HG03108 (cell line): ENCODE data around the gene DDIT4L.
"Not testable (repeated sequence)": the region's sequence is repeated elsewhere in the genome, so short reads cannot be mapped to it uniquely, and the experiment has no call there.

ENCODE experiments used
- ATAC-seq: cut with Tn5 transposase; IDR thresholded peaks from one replicate; pipeline ENCODE4 v1.9.1; 2021; ENCODE audit warnings: moderate library complexity; ENCODE audit not compliant: unreplicated experiment

The DDIT4L gene

GRCh38 chr4:100189820-100190642 lies at the start of gene DDIT4L:
DDIT4L (minus strand) TSS chr4:100190468; CDS start chr4:100189983, 485 bp downstream.
- ATAC-seq, result no peak

GRCh38 chr4:100240008-100240407 lies 49.7 kb upstream of the DDIT4L start:
- ATAC-seq, result no peak

GRCh38 chr4:100224721-100225120 lies 34.5 kb upstream of the DDIT4L start:
- ATAC-seq, result no peak

- no peak for ATAC-seq
Measured at GRCh38 chr4:100224160-100224559, 33.9 kb upstream of the DDIT4L start.

GRCh38 chr4:100208964-100209363 lies 18.7 kb upstream of the DDIT4L start:
- ATAC-seq, result peak; percentile 94

- peak; percentile 3 for ATAC-seq
Measured at GRCh38 chr4:100208459-100208858, 18.2 kb upstream of the DDIT4L start.

GRCh38 chr4:100206850-100207249 lies 16.6 kb upstream of the DDIT4L start:
- no peak for ATAC-seq

- ATAC-seq, result no peak
Measured at GRCh38 chr4:100198061-100198460, 7.8 kb upstream of the DDIT4L start.

GRCh38 chr4:100196388-100197071 lies 6.3 kb upstream of the DDIT4L start:
- ATAC-seq, result not testable (repeated sequence)

- ATAC-seq, result no peak
Measured at GRCh38 chr4:100190643-100191600, 654 bp upstream of the DDIT4L start.

GRCh38 chr4:100188829-100189228 lies 1.4 kb downstream of the DDIT4L start:
- no peak for ATAC-seq

- ATAC-seq, result no peak
Measured at GRCh38 chr4:100187781-100188180, 2.5 kb downstream of the DDIT4L start.

GRCh38 chr4:100184787-100185186 lies 5.5 kb downstream of the DDIT4L start:
- no peak for ATAC-seq

- ATAC-seq, result no peak
Measured at GRCh38 chr4:100177855-100178254, 12.4 kb downstream of the DDIT4L start.

GRCh38 chr4:100177126-100177525 lies 13.1 kb downstream of the DDIT4L start:
- ATAC-seq, result no peak

GRCh38 chr4:100175858-100176257 lies 14.4 kb downstream of the DDIT4L start:
- ATAC-seq, result no peak

GRCh38 chr4:100174985-100175383 lies 15.3 kb downstream of the DDIT4L start:
- no peak for ATAC-seq

GRCh38 chr4:100170986-100171385 lies 19.3 kb downstream of the DDIT4L start:
- no peak for ATAC-seq

GRCh38 chr4:100169491-100170485 lies 20.5 kb downstream of the DDIT4L start:
- ATAC-seq, result no peak

- no peak for ATAC-seq
Measured at GRCh38 chr4:100168521-100168920, 21.7 kb downstream of the DDIT4L start.
